Measurements from ENCODE around the gene AP3B1.

AP3B1 gene

GRCh38 chr5:77953374-77953773 is 341.1 kb downstream of the AP3B1 start:
- H2AFZ ChIP-seq (ENCODE audit: low read depth, low read length): no peak overlapping the region
- no peak overlapping the region for H3K27ac ChIP-seq (ENCODE audit: low read length)
- H3K36me3 ChIP-seq (replicated peaks; ENCODE audit: low read depth, low read length): no peaks in the 10 kb centered on the region
- no peaks in the 10 kb centered on the region for H3K4me1 ChIP-seq (ENCODE audit: low read length)
- no peaks in the 10 kb centered on the region for H3K27me3 ChIP-seq (ENCODE audit: low read depth, low read length)
- H3K4me2 ChIP-seq (ENCODE audit: low read length): no peak overlapping the region
- H3K9ac ChIP-seq (ENCODE audit: low read length): no peak overlapping the region
- no peaks in the 10 kb centered on the region for H3K9me3 ChIP-seq (ENCODE audit: insufficient read depth, low read length)
- TF ChIP-seq CTCF (IDR thresholded peaks at IDR 0.05; ENCODE audit: low read depth, low read length) (no peak), EZH2phosphoT487 (IDR thresholded peaks at IDR 0.05; ENCODE audit: low read depth) (no peak)
- H4K20me1 ChIP-seq (ENCODE audit: insufficient read depth, low read length): no peaks in the 10 kb centered on the region
- no peak overlapping the region for H3K4me3 ChIP-seq (ENCODE audit: low read length)
- no peaks in the 10 kb centered on the region for H3K79me2 ChIP-seq (ENCODE audit: low read length)

GRCh38 chr5:77952636-77953212 is 341.8 kb downstream of the AP3B1 start:
- Histone ChIP-seq H2AFZ (ENCODE audit: low read depth, low read length) (no peak overlapping the region), H3K9me3 (ENCODE audit: insufficient read depth, low read length) (no peaks in the 10 kb centered on the region), H3K79me2 (ENCODE audit: low read length) (no peaks in the 10 kb centered on the region), H3K27ac (ENCODE audit: low read length) (no peak overlapping the region), H3K9ac (ENCODE audit: low read length) (no peak overlapping the region), H3K36me3 (replicated peaks; ENCODE audit: low read depth, low read length) (no peaks in the 10 kb centered on the region), H3K4me1 (ENCODE audit: low read length) (no peaks in the 10 kb centered on the region), H3K4me2 (ENCODE audit: low read length) (no peak overlapping the region), H3K27me3 (ENCODE audit: low read depth, low read length) (no peaks in the 10 kb centered on the region), H4K20me1 (ENCODE audit: insufficient read depth, low read length) (no peaks in the 10 kb centered on the region), H3K4me3 (ENCODE audit: low read length) (no peak overlapping the region)
- no peak for TF ChIP-seq EZH2phosphoT487 (IDR thresholded peaks at IDR 0.05; ENCODE audit: low read depth)
- TF ChIP-seq CTCF (IDR thresholded peaks at IDR 0.05; ENCODE audit: low read depth, low read length): no peak

Data from OCI-LY3 (cell line).